ENCODE results near the gene SIRPB2.

- TF ChIP-seq EZH2phosphoT487 (IDR thresholded peaks at IDR 0.05; ENCODE audit: insufficient read depth, low read depth), result no peak
- TF ChIP-seq EZH2 (IDR thresholded peaks at IDR 0.05; ENCODE audit: insufficient read depth, poor library complexity, severe bottlenecking), result no peak
Measured at GRCh38 chr20:1462834-1463233, 28.4 kb downstream of the SIRPB2 start.
